NCI-H2227 (cell line): ENCODE data around the gene ABCG4.
"Not testable (repeated sequence)": the region's sequence is repeated elsewhere in the genome, so short reads cannot be mapped to it uniquely, and the experiment has no call there.

Source experiments
- DNase-seq: peaks from one replicate; lab custom pipeline; 2025; ENCODE audit not compliant: unreplicated experiment; lab: John Stamatoyannopoulos, UW

The ABCG4 gene

GRCh38 chr11:119149018-119149785 lies at the start of gene ABCG4:
ABCG4 (plus strand) TSS chr11:119149052; CDS start chr11:119149966, 914 bp downstream.
- DNase-seq: peak; percentile 37

GRCh38 chr11:119099711-119100110 lies 49.1 kb upstream of the ABCG4 start:
- no peak for DNase-seq

- DNase-seq: peak; percentile 32
Measured at GRCh38 chr11:119100246-119100970, 48.4 kb upstream of the ABCG4 start.

- DNase-seq: peak; percentile 35
Measured at GRCh38 chr11:119100994-119101758, 47.7 kb upstream of the ABCG4 start.

DNA sequence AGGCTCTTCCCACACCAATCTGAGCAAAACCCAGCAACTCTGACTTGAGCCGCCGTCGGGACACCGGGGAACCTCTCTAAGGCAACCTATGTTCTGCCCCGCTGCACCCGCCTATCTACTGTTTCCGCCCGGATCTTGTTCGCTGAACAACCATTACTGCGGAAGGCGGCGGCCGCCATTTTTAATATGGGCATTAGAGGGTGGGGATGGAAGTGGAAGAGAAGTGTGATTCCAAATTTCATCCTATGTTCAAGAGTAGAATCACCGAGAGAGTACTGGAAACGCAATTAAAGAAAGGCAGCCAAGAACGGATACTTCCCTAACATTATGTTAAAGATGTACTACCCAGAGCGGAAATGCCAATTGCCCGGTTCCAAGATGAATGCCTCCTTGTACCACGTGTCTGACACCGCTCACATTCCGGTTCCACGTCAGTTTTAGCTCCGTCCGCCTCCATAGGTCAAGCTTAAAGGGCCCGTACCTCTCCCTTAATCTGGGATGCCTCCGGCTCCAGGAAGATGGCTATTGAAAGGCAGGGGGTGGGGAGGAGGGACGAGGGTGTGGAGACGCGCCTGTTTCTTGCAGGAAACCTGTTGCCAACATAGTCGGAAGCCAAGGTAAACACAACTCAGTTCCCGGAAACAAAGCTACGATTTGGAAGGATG lies 47.0 kb upstream of the ABCG4 start, which contains the start of gene DPAGT1:
Gene DPAGT1 (minus strand): TSS at position 95 of the 665 bp plus-strand sequence. CDS start 198 bp downstream, outside the sequence.
- DNase-seq: peak; percentile 94

DNA sequence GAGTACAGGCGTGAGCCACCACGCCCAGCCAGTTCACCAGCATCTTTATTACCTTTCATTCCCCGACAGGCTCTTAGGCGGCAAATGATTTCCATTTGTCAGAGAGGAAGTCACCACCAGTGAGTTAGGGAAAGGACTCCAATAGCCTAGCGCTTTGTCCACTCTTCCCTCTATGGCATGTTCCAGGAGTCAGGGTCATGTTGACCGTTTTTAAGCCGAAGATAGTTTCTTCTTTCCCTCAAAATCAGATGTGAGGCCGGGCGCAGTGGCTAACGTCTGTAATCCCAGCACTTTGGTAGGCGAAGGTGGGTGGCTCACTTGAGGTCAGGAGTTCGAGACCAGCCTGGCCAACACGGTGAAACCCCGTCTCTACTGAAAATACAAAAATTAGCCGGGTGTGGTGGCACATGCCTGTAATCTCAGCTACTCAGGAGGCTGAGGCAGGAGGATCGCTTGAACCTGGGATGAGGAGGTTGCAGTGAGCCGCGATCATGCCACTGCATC lies 45.6 kb upstream of the ABCG4 start:
- DNase-seq: not testable (repeated sequence)

DNA sequence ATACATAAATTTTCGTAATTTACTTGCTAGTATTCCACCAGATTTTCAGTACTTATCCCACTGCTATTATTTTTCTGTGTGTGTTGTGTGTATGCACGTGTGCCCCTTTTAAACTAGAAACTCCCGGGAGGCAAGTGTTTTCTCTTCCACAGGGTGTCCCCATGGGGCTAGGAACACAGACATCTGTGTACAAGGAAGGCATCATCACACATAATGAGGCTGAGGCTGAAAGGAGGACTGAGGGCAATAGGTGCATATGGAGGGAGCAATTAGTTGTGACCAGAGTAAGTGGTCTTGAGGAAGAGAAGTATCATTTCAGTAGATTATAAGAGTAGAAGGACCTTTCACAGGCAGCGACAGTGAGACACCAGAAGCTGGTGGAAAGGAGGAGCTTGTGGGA lies 45.1 kb upstream of the ABCG4 start:
- peak; percentile 89 for DNase-seq

DNA sequence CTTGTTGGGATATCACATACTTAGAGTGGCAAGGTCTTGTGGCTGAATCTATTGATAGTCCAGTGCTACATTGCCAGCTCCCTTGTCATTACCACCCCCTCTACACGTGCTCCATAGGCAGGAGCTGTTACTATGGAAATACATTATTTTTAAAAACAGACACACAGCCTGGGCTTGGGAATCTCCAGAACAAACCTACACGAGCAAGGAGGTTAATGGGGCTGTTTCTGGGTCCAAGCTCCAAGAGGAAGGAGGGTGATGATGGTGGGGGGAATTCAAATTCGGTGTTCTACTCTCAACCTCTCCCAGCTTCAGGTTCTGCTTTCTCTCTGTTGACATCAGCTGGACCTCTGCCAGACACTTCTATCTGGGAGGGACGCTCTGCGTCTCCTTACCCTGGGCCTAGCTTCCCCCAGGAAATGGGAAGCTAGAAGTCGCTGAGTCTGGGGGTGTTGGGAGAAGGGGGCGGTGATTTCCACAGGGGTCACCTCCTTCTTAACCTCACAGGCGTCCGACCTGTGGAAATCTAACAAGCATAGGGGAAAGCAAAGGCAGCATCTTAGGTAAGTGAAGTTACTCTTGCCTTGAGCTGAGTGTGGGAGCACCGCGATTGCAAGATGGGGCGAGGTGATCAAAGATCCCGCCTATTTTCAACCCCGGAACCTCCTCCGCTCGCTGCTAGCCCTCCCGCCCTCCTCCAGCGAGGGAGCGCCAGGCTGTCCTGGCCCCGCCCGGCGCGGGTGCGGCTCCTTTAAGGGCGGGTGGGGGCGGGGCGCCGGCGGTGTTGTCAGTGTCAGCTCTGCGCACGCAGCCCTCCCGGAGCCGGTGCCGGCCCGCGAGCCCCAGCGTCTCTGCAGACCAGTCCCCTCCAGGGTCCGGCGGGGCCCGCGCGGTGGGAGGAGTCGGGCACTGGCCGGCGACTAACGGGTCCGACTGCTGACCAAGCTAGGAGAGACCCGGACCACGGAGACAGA lies 42.0 kb upstream of the ABCG4 start, which contains the start of gene C2CD2L:
Gene C2CD2L (plus strand): TSS at position 781 of the 974 bp plus-strand sequence. CDS start 398 bp downstream, outside the sequence.
- peak; percentile 88 for DNase-seq

DNA sequence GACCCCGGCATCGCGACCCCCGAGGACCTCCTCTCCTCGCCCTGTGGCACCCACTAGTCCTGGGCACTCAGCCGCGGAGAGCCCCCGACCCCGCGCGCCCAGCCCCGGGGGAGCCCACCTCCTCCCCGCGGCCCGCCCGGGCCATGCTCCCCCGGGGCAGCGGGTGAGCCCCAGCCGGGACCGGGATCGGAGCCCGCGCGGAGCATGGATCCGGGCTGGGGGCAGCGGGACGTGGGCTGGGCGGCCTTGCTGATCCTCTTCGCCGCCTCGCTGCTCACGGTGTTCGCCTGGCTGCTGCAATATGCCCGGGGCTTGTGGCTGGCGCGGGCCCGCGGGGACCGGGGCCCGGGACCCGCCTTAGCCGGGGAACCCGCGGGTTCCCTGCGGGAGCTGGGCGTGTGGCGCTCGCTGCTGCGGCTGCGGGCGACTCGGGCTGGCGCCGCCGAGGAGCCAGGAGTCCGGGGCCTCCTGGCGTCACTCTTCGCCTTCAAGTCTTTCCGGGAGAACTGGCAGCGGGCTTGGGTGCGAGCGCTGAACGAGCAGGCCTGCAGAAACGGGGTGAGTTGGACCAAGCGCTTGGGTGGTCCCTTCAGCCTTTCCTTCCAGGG lies 41.2 kb upstream of the ABCG4 start:
- no peak for DNase-seq

- no peak for DNase-seq
Measured at GRCh38 chr11:119108146-119108856, 40.6 kb upstream of the ABCG4 start.

DNA sequence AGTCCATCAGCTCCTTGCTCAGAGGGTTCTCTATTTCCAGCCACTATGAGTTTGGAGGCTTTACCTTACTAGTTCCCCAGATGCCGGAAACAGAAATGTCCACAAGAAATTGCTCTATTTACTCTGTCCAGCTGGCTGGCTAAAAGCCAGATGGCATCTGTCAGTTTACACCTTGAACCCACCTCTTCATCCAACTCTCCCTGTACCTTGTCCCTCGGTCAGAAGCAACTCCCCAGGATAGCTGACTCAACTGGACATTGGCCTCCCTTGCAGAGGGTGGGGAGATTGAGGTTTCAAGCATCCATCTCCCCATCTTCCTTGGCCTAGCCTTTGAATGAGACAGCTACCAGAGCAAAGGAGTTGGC lies 40.0 kb upstream of the ABCG4 start:
- DNase-seq: no peak

DNA sequence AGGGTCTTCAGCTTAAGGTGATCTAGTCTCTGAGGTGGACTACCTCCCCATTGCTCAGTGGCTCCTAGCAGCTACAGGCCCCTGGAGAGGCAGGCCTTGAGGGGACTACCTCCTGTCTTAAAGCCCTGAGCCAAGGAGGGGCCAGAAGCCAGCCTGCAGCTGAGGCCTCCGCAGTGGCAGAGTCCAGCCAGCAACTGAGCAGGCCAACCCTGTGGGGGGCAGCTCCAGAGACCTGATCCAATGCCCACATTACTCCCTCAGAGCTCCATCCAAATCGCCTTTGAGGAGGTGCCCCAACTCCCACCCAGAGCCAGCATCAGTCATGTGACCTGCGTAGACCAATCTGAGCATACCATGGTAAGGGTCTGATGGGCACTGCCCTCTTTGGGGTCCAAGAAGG lies 39.0 kb upstream of the ABCG4 start:
- no peak for DNase-seq

DNA sequence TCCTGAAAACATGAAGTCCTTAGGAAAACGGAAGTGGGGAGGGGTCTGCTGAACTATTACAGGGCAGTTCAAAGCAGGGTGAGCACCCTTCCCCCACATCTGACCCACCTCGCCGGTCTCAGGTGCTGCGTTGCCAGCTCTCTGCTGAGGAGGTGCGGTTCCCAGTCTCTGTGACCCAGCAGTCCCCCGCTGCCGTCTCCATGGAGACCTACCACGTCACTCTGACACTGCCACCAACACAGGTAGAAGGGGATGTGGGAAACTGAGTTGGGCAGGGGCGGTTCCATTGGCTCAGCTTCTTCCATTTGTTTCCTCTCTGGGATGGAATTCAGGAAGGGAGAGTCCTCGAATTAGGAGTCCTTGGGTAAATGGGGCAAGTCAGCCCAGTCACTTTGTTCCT lies 38.4 kb upstream of the ABCG4 start:
- DNase-seq: no peak

- DNase-seq: no peak
Measured at GRCh38 chr11:119111361-119111925, 37.4 kb upstream of the ABCG4 start.

DNA sequence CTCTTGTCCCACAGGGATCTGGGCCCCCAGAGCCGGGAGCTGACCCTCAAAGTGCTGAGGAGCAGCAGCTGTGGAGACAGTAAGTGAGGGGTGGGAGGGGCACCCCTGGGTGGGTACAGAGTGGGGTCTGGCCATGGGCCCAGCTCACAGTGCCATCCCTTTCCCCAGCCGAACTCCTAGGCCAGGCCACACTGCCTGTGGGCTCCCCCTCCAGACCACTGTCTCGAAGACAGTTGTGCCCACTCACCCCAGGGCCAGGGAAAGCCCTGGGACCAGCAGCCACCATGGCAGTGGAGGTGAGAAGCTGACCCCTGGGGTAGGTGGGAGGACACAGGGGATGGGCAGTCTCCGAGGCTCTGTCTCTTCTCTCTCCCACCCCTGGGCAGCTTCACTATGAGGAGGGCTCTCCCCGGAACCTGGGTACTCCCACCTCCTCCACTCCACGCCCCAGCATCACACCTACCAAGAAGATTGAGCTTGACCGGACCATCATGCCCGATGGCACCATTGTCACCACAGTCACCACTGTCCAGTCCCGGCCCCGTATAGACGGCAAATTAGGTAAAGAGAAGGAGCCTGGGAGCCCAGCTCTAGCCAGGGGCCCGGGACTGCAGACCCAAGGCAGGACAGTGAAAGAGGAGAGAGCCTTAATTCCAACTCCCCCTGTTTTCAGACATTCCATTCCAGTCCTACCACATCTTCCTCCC lies 36.4 kb upstream of the ABCG4 start:
- DNase-seq: no peak

GRCh38 chr11:119113716-119114115 lies 35.1 kb upstream of the ABCG4 start:
- DNase-seq: no peak

DNA sequence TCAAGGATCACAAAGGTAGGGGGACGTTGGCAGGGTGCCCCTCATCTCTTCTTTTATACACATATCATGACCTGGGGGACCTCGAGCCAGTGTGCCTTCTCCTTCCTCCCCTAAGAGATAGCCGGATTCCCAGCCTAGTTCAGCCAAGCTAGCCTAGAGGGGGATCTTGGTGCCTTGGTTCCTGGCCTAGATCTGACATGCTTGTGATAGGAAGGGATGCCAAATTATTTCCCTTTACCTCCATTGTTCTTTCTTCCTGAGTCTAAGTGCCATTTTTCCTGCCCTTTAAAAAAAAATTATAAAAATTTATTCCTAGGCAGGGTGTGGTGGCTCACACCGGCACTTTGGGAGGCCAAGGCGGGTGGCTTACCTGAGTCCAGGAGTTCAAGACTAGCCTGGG lies 34.5 kb upstream of the ABCG4 start:
- DNase-seq: no peak
